ENCODE results near the gene IGSF21.

The IGSF21 gene

DNA sequence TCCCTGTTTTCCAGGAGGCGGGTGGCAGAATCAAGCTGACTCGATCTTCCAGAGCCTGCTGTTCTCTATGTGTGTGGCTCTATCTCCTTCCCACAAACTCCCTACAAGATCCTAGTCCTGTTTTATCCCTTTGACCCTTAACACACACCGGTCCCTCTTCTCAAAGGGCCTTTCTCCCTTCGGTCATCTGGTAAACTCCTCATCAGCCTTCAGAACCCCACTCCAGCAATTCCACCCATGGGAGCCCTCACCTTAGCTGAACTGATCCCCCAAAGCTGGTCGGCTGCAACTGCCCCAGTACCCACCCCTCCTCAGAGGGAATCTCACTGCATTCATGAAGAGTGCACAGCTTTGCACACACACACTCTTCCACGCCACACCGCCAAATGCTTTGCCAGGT lies 184.9 kb downstream of the IGSF21 start:
- DNase-seq (ENCODE audit: low read depth in 2 of 3, low spot score in 1 of 3), result no peak

DNA sequence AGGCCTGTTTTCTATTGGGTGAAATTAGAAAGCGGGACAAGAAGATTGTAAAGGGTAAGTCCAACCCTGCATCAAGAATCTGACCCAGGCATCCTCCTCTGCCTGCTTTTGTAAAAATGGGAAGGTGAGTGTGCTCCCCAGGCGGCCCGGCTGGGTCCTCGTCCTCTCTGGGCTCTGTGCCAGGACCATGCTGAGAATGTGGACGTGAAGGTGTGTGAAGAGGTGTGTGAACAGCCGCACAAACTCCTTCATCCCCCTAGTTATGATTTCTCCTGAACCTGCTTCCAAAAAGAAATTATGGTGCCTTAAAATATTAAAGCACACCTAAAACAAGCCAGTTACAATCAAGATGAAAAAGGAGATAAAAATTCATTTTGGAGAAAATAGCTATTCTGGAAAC lies 185.7 kb downstream of the IGSF21 start:
- no peak for DNase-seq (ENCODE audit: low read depth in 2 of 3, low spot score in 1 of 3)

DNA sequence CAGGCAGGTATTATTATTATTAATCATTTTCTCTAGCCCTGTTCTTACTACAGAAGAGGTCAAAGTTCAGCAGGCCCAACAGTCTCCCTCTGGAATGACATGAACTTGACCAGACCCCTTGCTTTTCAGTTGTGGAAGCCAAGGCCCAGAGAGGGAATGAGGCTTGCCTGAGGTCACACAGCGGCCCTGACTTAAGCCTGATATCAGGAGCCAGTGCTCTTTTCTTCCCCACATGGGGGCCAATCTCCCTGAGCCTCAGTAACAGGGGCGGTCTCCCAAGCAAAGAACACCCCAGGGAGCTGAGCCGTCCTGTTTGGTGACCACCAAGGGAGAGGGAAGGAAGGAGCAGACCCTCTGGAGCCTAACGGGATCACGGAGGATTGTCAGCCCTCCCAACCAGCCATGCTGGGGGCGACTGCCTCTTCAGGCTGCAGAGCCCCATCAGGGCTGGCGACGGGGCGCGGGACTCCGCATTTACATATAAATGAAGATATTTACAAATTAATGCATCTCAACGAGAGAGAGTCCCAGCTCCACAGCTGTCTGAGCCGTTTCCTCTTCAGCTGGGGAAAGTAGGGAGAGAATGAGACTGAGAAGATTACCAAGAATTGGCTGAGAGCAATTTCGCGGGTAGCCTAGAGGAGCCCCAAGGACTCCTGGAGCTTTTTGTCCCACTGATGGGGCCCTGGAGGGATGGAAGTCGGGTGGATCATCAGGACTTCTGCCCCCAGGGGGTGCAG lies 187.0 kb downstream of the IGSF21 start:
- DNase-seq (ENCODE audit: low read depth in 2 of 3, low spot score in 1 of 3), result no peak

DNA sequence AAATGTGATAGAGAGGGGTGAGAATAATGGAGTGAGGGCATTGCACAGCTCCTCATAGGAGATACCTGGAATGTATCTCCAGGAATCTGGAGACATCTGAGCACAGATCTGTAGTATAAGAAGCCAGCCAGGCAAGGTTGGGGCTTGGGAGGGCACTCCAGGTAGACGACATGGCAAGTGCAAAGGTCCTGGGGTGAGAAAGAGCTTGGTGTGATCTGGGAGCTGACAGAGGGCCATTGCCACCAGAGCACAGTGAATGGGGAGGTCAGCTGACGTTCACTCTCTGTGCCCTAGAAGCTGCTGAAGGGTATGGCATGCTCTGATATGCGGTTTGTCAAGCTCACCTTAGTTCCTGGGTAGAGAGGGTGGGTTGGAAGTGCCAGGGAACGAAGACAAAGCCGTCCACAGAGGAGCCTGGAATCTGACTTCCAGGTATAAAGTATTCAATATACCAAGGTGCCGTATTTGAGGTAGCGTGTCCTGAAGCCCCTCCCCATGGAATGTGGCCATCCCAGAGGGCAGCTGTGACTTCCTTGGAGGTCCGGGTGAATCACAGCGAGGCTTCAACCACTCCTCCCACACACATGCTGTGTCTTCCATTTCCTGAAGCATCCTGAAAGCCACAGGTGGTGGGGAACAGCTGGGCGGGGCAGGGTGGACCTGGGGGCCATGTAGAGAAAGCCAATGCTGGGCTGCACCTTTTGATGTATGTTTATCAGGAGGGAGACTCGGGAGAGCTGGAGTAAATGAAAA lies 190.5 kb downstream of the IGSF21 start:
- DNase-seq (ENCODE audit: low read depth in 2 of 3, low spot score in 1 of 3), result no peak

DNA sequence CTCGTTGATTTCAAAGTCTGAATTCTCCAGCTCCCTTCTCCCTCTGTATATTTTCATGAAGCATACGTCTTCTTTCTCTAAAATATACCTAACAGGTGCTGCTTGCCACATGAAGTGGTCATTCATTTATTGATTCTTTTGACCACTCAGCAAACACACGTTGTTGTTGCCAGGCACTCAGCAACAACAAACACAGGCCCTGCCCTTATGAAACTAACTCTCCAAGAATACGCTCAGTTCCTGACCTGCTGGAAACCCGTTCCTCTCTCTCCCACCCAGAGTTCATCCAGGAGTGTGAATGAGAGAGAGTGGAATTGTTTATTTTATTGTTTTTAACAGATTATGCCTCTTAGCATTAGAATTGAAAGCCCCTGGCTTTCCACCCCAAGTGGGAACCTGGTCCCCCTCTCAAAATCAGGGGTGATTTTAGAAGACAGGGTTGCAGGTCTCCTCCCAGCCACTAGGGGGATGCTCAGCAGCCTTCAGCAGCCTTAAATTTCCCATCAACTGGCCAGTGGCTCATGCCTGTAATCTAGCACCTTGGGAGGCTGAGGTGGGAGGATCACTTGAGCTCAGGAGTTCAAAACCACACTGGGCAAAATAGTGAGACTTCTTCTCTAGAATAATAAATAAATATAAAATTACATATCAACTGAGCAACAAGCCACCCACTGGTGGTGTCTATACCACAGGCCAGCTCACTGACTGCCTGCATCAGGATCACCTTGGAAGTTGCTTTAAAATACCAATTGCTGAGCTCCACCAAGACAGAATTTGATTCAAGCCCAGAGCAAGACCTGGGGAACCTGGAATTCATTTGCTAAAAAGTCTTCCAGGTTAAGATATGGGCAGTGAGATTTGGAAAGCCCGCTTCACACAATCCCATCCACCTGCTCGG lies 192.1 kb downstream of the IGSF21 start:
- DNase-seq (ENCODE audit: low read depth in 2 of 3, low spot score in 1 of 3), result peak in 1 of 3 donors; percentile 22

DNA sequence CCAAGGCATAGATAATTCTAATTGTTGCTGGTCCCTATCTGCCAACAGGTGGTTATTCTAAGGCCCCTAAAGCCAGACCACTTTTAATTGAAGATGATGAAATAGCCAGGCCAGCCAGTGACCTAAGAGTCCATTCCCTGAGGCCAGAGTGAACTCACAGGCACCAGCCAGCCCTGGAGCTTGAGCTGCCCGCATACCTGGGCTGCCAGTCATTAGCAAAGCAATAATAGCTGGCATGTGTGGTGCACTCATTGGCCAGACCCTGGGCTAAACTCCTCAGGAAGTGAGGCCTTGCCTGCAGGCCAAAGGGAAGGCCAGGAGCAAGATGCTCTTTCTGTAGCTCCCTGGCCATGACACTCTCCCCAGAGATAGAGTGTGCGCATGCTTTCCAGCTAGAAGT lies 192.8 kb downstream of the IGSF21 start:
- DNase-seq (ENCODE audit: low read depth in 2 of 3, low spot score in 1 of 3), result no peak

GRCh38 chr1:18302788-18303413 lies 195.3 kb downstream of the IGSF21 start:
- no peak for DNase-seq (ENCODE audit: low read depth in 2 of 3, low spot score in 1 of 3)

DNA sequence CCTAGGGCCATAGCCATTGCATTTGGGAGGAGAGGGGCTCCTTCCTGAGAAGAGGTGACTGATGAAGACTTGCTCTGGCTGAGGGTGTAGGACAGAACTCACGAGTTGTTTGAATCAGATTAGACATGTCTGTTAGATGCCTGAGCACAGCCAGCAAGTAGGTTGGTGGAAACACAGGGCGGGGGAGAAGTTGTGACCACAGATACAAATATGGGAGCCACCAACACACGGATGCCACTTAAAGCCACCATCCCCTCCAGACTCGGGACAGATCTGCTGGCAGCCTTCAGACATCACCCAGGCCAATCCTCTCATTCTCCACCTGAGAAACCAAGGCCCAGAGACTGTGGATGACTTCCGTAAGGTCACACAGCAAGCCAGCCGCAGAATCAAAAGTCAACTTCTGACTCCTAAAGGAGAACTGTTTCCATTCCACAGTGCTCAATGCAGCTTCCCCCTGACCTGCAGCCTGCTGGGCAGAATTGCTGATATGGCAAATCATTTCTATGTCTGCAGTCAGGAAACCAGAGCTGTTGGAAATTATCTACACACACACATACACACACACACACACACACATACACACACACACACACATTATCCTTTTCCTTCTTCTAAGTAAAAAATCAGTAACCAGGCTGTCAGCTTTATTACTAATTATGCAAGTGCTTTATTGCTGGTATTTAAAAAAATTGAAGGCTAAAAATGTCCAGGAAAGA lies 196.7 kb downstream of the IGSF21 start:
- no peak for DNase-seq (ENCODE audit: low read depth in 2 of 3, low spot score in 1 of 3)

- no peak for DNase-seq (ENCODE audit: low read depth in 2 of 3, low spot score in 1 of 3)
Observed at GRCh38 chr1:18305182-18305795, 197.7 kb downstream of the IGSF21 start.

DNA sequence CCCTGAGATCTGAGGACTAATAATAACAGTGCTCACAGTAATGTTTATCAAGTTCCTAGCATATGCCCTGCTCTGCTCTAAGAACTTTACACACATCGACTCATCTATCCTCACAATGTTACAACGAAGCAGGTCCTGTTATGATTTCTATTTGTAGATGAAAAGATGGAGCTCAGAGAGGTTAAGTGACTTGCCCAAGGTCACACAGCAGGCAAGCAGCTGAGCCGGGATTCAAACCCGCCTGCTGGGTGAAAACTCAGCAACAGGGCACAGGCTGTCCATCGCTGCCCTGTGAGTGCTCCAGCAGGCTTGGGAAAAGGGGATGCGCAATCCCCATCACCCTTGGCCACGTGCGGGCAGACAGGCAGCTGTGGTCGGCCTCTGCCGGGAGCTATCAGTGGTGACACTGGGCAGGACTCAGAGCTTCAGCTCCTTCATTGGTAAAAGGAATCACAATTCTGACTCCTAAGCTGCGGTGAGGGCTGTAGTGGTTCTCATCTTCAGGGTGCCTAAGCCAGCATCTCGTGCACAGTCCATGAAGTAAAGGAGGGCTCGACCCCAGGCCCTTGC lies 199.8 kb downstream of the IGSF21 start:
- no peak for DNase-seq (ENCODE audit: low read depth in 2 of 3, low spot score in 1 of 3)

- no peak for DNase-seq (ENCODE audit: low read depth in 2 of 3, low spot score in 1 of 3)
Observed at GRCh38 chr1:18309552-18310155, 202.1 kb downstream of the IGSF21 start.

DNA sequence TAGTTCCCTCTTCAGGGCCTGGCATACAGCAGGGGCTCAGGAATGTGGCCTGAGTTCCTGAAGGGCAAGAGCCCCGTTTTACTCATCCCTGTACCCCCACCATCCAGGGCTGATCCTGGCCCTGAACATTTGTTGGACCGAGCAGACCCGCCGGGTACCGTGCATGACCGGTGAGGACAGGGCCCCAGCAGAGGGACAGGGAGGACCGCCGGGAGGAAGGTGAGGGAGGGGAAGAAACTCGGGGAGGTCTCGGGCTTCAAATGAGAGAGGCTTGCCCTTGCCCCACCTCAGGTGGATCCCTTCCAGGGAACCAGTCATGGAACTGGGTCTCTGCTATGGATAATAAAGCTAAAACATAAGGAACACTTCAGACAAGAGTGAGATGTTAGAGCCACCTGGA lies 205.4 kb downstream of the IGSF21 start:
- no peak for DNase-seq (ENCODE audit: low read depth in 2 of 3, low spot score in 1 of 3)

- DNase-seq (ENCODE audit: low read depth in 2 of 3, low spot score in 1 of 3), result no peak
Observed at GRCh38 chr1:18313523-18313922, 205.9 kb downstream of the IGSF21 start.

DNA sequence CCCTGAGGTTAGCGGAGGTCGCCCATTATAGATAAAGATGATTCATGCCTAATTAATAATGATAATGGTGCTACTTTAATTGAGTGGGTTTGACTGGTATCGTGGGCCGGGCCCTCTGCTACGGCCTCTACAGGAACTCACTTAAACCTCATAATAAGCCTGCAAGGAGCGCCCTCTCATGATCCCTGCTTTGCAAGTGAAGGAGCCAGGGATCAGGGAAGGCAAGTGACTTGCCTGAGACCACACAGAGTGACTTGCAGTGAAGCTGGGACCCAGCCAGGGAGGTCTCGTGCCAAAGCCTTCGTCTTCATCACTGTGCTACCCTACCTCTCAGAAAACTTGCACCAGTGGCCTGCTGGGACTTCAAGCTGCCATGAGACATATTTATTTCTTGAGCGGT lies 206.8 kb downstream of the IGSF21 start:
- DNase-seq (ENCODE audit: low read depth in 2 of 3, low spot score in 1 of 3), result no peak

DNA sequence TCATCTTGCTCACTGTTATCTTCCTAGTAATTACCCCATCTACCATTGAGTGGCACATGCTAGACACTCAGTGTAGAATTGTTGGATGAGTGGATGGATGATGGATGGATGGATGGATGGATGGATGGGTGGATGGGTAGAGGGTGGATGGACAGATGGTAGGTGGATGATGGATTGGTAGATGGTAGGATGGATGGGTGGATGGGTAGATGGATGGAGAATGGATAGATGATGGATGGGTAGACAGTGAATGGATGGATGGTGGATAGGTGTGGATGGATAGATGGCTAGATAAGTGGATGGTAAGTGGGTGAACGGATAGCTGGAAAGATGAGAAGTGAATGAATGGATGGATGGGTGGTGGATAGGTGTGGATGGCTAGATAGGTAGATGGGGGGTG lies 207.9 kb downstream of the IGSF21 start:
- no peak for DNase-seq (ENCODE audit: low read depth in 2 of 3, low spot score in 1 of 3)

- DNase-seq (ENCODE audit: low read depth in 2 of 3, low spot score in 1 of 3), result no peak
Observed at GRCh38 chr1:18316764-18317163, 209.2 kb downstream of the IGSF21 start.

GRCh38 chr1:18319099-18319498 lies 211.5 kb downstream of the IGSF21 start:
- no peak for DNase-seq (ENCODE audit: low read depth in 2 of 3, low spot score in 1 of 3)

DNA sequence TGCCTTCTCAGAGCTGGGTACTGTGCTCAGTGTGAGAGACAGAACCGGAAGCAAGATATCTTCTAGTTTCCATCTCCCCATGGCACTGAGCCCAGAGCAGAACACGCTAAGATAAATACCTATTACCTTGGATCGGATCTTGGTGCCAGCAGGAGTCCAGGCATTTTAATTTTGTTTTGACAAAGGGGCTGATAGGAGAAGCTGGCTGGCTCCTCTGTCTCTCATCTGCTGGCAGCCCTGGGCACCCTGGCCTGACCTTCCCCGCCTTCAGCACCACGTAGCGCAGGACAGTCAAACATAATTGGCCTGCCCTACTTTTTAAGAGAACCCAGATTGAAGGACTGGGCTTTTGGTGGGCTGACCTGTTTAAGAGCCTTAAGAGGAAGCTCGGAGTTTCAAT lies 212.5 kb downstream of the IGSF21 start:
- DNase-seq (ENCODE audit: low read depth in 2 of 3, low spot score in 1 of 3), result no peak

DNA sequence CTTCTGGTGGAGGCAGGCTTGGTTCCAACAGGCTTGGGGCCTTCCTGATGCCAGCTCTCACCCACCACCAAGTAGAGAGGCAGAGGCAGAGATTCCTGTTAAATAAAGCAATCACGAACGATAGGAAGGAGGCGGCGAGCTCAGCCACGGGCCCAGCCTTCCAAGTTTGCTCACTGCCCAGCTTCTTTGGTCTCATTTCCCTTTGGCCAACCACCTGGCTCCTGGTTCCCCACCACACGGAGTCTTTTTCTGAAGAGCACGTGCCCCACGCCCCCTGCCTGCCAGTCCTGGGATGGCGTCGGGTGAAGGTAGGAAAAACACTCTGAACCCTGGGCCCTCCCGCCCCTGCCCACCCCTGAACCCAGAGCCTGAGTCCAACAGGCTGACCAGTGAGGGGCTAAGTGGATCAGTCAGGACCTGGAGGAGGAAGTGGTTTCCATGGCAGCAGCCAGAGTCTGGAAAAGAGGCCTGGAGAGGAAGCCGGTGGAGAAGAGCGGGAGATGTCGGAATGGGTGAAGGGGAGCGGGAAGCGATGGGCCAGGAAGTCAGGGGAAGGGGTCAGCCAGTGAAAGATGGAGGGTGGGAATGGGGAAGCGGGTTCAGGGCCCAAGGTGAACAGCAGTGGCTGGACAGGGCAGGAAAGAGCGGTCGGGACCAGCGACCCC lies 214.9 kb downstream of the IGSF21 start:
- DNase-seq (ENCODE audit: low read depth in 2 of 3, low spot score in 1 of 3), result no peak

All from stimulated activated CD4-positive, alpha-beta T cell treated with anti-CD3 and anti-CD28 coated beads, Interleukin-12 subunit alpha, Interleukin-12 subunit beta, amount 100 ng/mL, for 48 hours (primary cell).